ENCODE measurements around the gene GLRX2.
"Not testable (repeated sequence)": the region's sequence is repeated elsewhere in the genome, so short reads cannot be mapped to it uniquely, and the experiment has no call there.

GLRX2 gene

DNA sequence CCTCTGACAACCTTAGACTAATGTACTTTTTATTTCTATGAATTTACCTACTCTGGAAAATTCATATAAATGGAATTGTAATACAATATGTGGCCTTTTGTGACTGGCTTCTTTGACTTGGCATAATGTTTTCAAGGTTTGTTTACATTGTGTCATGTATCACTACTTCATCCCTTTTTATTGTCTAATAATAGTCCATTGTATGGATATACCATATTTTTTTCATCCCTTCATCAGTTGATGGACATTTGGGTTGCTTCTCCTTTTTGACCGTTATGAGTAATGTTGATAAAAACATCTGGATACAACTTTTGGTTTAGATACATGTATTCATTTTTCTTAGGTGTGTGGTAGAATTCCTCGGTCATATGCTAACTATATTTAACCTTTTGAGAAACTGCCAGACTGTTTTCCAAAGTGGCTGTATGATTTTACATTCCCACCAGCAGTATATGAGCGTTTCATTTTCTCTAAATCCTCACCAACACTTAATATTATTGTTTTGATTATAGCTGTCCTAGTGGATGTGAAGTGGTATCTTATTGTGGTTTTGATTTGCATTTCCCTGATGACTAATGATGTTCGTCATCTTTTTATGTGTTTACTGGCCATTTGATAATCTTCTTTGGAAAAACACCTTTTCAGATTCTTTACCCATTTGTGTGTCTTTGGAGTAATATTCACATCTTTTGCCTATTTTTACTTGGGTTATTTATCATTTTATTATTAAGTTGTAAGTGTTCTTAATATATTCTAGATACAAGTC lies 42.3 kb downstream of the GLRX2 start:
- DNase-seq (ENCODE audit: low spot score) = no peak

DNA sequence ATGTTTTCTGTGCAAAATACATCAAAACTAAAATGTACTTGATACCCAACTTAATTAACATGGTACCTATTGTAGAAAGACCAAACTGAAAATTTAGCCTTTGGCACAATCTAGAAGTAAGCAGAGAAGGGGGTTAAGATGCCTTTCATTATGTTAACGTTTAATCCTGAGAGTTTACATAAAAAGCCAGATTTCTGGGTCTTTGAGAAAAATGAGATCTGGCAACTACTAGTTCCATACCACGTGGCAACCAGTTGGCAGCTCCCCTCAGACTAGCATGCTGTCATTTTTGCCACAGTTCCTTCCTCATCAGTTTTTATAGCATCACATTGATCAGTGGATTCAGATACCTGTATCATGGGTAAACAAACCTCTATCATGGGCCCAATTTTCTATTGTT lies 44.3 kb downstream of the GLRX2 start:
- DNase-seq (ENCODE audit: low spot score) = no peak

GRCh38 chr1:193060406-193060805 lies 44.8 kb downstream of the GLRX2 start:
- DNase-seq (ENCODE audit: low spot score) = no peak

DNA sequence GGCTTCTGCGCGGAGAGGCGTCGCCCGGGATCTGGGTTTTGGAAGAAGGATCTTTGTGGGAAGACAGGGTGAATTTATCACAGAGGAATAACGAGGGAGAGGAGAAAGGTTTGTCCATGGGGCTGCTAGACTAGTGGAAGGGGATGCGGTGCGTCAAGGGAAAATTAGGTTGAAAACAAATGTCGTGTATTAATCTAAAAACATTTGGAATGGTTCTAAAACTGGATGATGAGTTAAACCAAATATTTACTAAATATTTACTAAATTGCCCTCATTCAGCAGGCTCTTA lies 45.2 kb downstream of the GLRX2 start:
- DNase-seq (ENCODE audit: low spot score) = no peak

GRCh38 chr1:193059282-193060114 lies 45.7 kb downstream of the GLRX2 start, which contains the start of the genes RO60 and UCHL5:
Gene RO60, plus strand, starts transcription at chr1:193059612. Its CDS starts 9,443 bp downstream, at chr1:193069055.
Gene UCHL5, minus strand, starts transcription at chr1:193059360. Its CDS starts 100 bp downstream, at chr1:193059260.
- peak; percentile 96 for DNase-seq (ENCODE audit: low spot score)

DNA sequence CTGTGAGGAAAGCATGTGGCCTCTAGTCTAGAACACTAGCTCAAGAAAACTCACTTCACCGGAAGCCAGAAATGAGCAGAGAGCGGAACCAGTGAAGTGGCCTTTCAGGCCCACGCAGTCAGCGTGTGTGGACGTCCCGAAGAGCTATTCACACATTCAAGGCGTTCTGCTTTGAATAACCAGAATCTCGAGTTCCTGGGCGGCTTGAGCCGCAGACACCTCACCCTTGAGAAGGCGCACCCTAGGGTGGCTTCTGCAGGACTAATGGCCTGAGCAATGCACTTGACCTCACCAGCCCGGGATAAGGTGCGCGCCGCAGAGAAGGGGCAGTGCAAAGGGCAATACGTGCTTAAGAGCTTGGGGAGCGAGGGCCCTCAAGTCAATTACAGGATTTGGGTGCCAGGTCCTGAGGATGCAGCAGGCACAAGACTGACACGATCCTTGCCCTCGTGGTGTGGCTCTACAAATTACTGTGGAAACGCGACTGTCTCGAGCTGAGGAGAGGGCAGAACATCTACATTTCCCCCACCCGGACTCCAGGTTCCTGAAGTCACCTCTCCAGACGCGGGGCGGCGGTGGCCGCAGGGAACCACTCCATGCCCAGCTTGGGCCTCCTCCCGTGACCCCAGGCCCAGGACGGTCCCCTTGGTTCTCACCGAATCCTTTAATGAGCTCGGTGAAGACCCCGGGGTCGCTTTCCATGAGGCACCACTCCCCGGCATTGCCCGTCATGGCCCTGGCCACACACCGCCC lies 46.5 kb downstream of the GLRX2 start:
- DNase-seq (ENCODE audit: low spot score) = peak; percentile 56

- DNase-seq (ENCODE audit: low spot score) = no peak
Observed at GRCh38 chr1:193054169-193054675, 51.0 kb downstream of the GLRX2 start.

GRCh38 chr1:193048913-193049312 lies 56.3 kb downstream of the GLRX2 start:
- DNase-seq (ENCODE audit: low spot score) = not testable (repeated sequence)
